Right kidney (tissue), 9 donors: ENCODE data around the gene NRG2.

Experiments used
- DNase-seq: peaks from one replicate; pipeline ENCODE4 v3.0.0-alpha.2; 2016
- long read RNA-seq, 8 donors: transcript quantifications; one replicate each; lab custom pipeline, GENCODE V29; 2026

The NRG2 gene
- long read RNA-seq, donor 1: 0 reads
- long read RNA-seq, donor 2: 0 reads
- long read RNA-seq, donor 3: 0 reads
- long read RNA-seq, donor 4: 0 reads
- long read RNA-seq, donor 5: 0 reads
- long read RNA-seq, donor 6: 0 reads
- long read RNA-seq, donor 7: 0 reads
- long read RNA-seq, donor 8: 0 reads

- DNase-seq: peak; percentile 77
Measured at GRCh38 chr5:140042643-140043507, at the start of gene NRG2. TSS of gene NRG2 (minus strand) at chr5:140043299.

- no peak for DNase-seq
Measured at GRCh38 chr5:140090251-140090650, 47.2 kb upstream of the NRG2 start.

DNA sequence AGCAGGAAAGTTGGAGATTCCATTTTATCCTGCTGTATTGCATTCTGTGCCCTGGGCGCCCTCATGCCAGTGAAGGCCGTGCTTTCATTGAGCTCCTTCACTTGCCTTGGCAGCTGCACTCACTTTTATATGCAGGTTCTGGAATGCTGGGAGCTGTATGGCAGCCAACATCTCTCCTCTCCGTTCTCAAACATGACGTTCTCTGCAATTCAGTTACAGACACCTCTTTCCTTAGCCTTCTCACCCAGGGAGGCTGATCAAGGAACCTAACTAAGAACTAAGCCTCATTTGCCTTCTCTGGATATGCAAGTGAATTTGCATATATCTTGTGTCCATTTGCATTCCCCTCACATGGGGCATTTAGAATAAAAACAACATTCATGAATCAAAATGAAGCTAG, 41.4 kb upstream of the NRG2 start:
- no peak for DNase-seq

GRCh38 chr5:140083650-140084049, 40.6 kb upstream of the NRG2 start:
- no peak for DNase-seq

GRCh38 chr5:140083120-140083519, 40.0 kb upstream of the NRG2 start:
- DNase-seq: no peak

GRCh38 chr5:140076788-140077187, 33.7 kb upstream of the NRG2 start:
- no peak for DNase-seq

GRCh38 chr5:140076142-140076541, 33.0 kb upstream of the NRG2 start:
- DNase-seq: no peak

DNA sequence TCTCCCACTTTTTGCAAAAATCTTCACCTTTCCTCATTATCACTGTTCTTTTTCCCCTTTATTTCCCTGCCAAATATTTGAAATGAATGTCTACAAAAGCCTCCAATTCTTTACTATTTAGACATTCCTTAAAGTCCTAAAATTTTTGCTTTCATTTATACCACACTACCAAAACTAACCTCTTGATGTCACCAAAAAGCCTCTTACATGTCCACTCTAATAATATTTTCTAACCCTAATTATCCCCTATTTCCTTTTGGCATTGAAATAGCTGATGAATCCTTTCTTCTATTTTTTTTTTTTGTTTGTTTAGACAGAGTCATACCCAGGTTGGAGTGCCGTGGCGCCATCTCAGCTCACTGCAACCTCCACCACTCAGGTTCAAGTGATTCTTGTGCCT, 32.3 kb upstream of the NRG2 start:
- DNase-seq: no peak

- no peak for DNase-seq
Measured at GRCh38 chr5:140073296-140073695, 30.2 kb upstream of the NRG2 start.

DNA sequence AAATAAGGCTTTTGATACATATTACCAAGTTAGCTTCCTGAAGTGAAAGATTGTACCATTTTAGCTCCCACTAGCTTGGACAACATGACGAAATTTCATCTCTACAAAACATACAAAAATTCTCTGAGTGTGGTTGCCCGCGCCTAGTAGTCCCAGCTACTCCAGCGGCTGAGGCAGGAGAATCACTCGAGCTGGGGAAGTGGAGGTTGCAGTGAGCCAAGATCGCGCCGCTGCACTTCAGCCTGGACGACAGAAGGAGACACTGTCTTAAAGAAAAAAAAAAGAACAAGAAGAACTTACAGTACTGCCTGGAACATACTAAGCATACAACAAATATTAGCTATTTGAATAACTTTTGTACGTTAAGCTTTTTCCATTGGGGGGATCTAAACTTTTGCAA, 29.7 kb upstream of the NRG2 start:
- no peak for DNase-seq

- DNase-seq: no peak
Measured at GRCh38 chr5:140060816-140061215, 17.7 kb upstream of the NRG2 start.

GRCh38 chr5:140058212-140058932, 15.3 kb upstream of the NRG2 start:
- no peak for DNase-seq

- DNase-seq: no peak
Measured at GRCh38 chr5:140056880-140057279, 13.8 kb upstream of the NRG2 start.

DNA sequence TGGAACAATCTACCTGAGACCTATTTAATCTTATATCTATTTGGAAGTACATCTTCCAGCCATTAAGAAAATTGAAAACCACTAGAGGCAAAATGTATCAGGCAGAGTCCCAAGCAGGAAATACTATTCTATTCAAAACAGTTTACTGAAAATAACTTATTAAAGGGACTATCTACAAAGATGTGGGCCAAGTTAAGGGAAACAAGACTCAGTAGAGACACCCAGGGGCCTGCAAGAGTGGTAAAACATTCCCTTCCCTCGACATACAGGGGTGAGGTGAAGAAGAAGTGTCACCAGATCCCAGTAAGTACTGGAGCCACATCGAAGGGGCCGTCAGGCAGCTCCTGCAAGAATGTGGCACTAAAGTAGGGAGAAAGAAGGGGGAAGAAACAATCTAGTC, 12.1 kb upstream of the NRG2 start:
- no peak for DNase-seq

- DNase-seq: no peak
Measured at GRCh38 chr5:140054086-140054689, 11.1 kb upstream of the NRG2 start.

GRCh38 chr5:140051950-140052349, 8.9 kb upstream of the NRG2 start:
- no peak for DNase-seq

GRCh38 chr5:140049713-140050112, 6.6 kb upstream of the NRG2 start:
- no peak for DNase-seq

GRCh38 chr5:140049205-140049604, 6.1 kb upstream of the NRG2 start:
- DNase-seq: no peak

GRCh38 chr5:140044041-140044440, 942 bp upstream of the NRG2 start:
- DNase-seq: no peak

DNA sequence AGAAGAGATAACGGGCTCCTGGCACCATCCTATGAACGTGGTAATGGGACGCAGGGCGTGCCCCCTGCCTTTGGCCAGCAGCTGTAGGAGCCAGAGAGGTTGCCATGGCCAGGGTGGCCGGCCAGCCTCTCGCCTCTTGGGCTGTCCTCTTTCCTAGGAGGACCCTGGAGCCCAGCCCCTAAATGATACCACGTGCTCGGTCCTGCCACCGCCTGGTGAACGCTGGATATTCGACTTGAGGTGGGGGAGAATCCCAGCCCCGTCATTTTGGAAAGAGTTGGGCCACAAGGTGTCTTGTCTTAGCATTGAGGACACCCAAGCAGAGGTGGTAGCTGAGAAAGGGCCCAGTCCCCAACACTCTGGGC, 391 bp upstream of the NRG2 start:
- no peak for DNase-seq

- no peak for DNase-seq
Measured at GRCh38 chr5:140042393-140042642, 781 bp downstream of the NRG2 start.

GRCh38 chr5:140041492-140042392, 1.4 kb downstream of the NRG2 start:
- peak; percentile 65 for DNase-seq
